Thyroid gland (tissue), 4 donors: ENCODE results near the gene SH2D3C.

Source experiments
- POLR2A ChIP-seq, 2 donors: fragments of 450-650 bp; IDR thresholded peaks; one replicate each; pipeline ENCODE4 v1.6.1; 2017; ENCODE audit warnings: antibody characterized with exemption in 2 of 2, mild to moderate bottlenecking in 2 of 2, moderate library complexity in 1 of 2
- TF ChIP-seq, protein P1 (sequence below), 6 experiments: fragments of 200-600 bp in 3 of 6; fragments of 450-650 bp in 3 of 6; sonication (generic) in 3 of 6; IDR thresholded peaks; one replicate each; pipeline ENCODE4 v1.5.1; 2016 to 2019; ENCODE audit warnings: antibody characterized with exemption in 6 of 6, mild to moderate bottlenecking in 2 of 6, inconsistent platforms in 1 of 6, moderate library complexity in 1 of 6

DNA sequence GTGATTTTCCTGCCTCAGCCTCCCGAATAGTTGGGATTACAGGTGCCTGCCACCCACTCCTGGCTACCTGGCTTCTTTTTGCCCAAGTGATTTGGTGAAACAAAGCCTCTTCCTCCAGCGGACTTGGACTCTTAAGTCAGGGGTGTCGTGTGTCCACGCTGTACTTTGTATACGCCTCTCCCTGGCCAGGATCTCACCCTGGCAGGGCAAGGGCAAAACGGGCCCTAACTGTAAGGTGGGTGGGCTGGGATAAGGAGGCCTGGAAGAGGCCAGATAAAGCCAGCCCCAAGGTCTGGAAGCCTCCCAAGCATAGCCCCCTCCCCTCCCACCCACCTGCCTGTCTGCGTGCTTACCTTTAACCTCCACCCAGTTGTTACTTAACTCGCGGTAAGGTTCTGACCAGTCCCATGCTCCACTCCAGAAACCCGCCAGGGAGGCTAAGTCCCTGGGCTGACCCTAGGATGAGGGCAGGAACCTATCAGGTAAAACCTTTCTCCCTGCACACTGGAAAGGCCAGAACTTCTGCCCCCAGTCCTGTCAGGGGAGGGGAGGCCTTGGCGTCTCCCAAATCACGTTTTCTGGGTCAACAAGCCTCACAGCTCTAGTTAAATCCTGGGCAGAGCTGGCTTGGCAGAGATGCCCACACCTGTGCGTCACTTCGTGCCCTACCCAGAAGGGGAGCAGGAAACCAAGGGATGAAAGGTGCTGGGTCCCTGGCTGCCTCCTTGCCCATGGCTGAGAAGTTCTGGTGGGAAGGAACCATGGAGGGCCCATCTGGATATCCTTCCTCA is 15.7 kb upstream of the SH2D3C start:
- TF ChIP-seq, protein P1, sequence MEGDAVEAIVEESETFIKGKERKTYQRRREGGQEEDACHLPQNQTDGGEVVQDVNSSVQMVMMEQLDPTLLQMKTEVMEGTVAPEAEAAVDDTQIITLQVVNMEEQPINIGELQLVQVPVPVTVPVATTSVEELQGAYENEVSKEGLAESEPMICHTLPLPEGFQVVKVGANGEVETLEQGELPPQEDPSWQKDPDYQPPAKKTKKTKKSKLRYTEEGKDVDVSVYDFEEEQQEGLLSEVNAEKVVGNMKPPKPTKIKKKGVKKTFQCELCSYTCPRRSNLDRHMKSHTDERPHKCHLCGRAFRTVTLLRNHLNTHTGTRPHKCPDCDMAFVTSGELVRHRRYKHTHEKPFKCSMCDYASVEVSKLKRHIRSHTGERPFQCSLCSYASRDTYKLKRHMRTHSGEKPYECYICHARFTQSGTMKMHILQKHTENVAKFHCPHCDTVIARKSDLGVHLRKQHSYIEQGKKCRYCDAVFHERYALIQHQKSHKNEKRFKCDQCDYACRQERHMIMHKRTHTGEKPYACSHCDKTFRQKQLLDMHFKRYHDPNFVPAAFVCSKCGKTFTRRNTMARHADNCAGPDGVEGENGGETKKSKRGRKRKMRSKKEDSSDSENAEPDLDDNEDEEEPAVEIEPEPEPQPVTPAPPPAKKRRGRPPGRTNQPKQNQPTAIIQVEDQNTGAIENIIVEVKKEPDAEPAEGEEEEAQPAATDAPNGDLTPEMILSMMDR (IDR thresholded peaks at IDR 0.05), result no peak
- no peak for TF ChIP-seq POLR2A (IDR thresholded peaks at IDR 0.05)
